HG03139 (cell line): ENCODE measurements around the gene USP7.

Experiments
- ATAC-seq: cut with Tn5 transposase; IDR thresholded peaks from one replicate; pipeline ENCODE4 v1.9.1; 2021; ENCODE audit not compliant: unreplicated experiment

USP7 gene

DNA sequence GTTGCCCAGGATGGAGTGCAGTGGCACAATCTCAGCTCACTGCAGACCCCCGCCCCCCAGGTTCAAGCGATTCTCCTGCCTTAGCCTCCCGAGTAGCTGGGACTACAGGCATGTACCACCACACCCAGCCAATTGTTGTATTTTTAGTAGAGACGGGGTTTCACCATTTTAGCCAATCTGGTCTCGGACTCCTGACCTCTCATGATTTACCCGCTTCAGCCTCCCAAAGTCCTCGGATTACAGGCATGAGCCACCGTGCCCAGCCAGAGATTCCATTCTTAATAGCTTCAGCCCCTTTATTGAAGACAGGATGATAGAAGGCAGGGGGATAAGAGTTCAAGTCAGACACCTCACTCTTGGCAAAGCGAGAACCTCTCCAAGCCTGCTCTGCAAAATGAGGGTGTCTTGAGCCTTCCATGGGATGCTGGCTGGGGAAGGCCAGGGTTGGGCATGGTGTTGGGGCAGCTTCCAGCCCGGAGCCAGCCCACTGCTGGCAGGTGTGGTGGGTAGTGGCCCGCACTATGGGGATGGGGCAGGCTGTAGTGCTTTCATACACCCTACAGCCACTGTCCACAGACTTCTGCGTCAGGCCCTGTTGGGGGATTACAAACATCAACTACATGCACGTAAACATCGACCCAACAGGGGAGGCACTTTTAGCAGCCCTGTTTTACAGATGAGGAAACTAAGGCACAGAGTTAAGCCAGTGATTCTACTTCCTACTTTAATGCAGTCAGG, 98.4 kb downstream of the USP7 start:
- no peak for ATAC-seq

DNA sequence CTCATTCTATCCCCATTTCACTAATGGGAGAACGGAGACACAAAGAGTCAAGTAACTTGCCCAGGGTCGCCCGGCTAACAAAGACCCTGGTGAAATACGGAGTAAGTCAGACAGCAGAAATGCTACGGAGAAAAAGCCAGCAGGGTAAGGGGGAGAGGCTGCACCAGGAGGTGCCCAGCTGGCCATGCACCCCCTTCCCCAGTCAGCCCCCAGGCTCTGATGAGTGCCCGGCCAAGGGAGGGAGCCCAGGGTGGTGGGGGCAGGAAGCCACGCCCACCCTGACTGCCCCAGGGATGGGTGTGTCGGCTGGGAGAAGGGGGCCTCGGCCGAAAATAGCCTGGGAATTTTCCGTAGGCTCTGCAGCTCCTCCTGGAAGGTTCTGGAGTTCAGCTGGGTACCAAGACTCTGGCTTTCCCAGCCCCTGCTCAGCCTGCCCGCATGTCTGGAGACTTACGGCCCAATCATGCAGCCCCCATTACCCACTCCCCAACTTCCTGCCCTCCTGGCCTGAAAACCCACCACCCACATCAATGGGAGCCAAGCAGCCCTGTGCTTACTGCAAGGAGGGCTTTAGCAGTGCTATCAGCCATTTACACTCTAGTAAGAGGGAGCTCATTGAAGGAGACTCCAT, 99.1 kb downstream of the USP7 start:
- no peak for ATAC-seq

GRCh38 chr16:8863594-8864424, 99.9 kb downstream of the USP7 start:
- no peak for ATAC-seq

DNA sequence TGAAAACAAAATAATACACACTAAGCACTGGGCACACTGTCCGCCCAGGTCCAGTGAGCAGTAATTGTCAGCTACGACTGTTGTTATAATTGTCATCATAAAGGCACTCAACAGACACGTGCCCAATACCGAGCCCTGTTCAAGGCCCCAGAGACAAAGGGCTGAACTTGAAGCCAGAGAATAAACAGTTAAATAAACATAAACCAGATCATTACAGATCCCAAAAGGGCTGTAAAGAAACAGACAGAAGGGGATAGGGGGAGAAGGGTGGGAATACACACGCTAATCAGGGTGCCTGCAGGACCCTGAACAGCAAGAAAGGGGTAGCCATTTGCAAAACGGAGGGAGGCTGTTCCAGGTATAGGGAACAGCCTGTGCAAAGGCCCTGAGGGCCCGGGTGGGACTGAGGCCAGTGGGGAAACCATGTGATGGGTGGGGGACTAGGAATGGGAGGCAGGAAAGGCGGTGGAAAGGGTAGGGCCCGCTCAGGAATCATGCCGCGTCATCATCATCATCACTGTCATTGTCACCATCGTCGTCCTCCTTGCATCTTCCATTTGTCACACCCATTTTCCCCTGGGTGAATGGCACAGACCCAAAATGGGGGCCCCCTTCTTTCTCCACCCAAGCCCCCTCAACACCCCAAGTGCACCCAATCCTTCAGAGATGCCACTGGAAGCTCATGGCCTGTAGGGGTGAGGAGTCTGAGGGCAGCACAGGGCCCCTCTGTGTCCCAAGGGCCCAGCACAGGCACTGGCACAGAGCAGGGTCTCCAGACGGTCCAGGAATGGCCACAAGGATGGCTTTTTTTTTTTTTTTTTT, 101.2 kb downstream of the USP7 start:
- ATAC-seq: no peak

- ATAC-seq: no peak
Measured at GRCh38 chr16:8861563-8862308, 102.0 kb downstream of the USP7 start.

DNA sequence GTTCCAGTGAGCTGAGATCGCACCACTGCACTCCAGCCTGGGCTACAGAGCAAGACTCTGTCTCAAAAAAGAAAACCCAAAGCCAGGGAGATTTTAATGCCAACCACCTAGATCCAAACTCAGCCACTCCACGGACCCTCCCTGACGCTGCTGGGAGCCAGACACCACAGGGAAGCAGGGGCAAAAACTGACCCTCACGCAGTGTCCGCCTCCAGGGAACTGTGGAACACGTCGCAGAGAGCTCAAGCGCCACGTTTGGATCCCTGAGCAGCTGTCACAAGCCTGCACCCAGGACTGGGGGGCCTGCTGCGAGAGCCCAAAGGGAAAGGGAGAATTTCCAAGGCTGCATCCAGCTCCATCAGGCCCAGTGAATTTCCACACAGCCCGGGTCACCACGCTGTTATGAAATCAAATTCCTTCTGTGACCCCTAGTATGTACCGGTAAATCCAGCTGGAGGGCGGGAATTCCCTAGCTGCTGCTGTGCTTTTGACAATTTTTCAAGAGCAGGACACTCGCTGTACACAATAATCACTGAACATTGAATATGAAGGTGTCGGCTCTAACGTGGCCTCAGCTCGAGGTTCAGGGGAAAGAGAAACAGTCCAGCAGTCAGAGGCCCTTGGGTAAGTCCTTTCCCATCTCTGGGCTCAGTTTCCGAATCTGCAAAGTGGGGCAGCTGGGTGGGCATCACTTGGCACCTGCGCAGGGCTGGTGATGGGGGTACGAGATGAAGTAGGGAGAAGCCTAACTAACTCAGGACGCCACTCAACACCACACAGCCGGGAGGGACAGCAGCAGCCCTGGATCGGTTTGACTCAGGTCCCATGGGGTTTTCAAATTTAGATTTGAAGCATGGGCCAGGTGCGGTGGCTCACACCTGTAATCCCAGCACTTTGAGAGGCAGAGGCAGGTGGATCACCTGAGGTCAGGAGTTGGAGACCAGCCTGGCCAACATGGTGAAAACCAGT, 103.5 kb downstream of the USP7 start:
- no peak for ATAC-seq

GRCh38 chr16:8858994-8859912, 104.5 kb downstream of the USP7 start:
- ATAC-seq: no peak

- ATAC-seq: no peak
Measured at GRCh38 chr16:8855972-8856371, 107.7 kb downstream of the USP7 start.

DNA sequence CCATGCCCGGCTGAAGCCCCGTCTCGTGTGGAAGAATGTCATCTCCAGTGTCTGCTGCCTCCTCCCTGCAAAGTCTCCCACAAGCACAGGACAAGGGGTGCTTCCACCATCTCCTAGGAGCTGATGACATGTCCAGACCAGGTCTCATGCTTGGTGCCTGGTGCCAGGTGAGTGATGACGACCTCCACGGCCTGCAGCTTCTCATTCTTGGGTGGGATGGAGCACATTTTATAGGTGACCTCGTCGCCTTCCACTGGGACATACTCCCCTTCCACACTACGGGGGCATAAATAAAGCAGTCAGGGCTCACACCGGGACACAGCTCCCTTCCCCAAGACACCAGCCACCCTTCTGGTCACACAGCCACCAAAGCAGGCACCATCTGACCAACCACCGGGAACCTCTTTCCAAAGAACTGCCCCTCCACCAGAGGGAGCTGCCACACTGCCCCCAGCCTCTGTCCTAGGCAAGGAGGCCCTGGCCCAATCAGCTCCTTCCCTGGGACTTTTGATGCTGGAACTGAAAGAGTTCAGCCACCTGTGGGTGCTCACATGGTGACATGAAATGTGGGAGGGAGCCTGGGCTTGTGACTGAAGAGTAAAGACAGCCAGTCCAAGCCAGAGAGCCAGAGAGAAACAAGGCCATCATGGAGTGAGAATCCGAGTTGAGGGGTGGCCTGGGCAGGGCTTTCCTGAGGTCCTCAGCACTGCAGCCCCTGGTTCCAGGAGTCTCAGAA, 108.5 kb downstream of the USP7 start:
- ATAC-seq: no peak

GRCh38 chr16:8854298-8854948, 109.3 kb downstream of the USP7 start:
- ATAC-seq: no peak

- no peak for ATAC-seq
Measured at GRCh38 chr16:8853611-8854010, 110.1 kb downstream of the USP7 start.

GRCh38 chr16:8853150-8853549, 110.6 kb downstream of the USP7 start:
- ATAC-seq: no peak

- no peak for ATAC-seq
Measured at GRCh38 chr16:8852534-8852933, 111.2 kb downstream of the USP7 start.

DNA sequence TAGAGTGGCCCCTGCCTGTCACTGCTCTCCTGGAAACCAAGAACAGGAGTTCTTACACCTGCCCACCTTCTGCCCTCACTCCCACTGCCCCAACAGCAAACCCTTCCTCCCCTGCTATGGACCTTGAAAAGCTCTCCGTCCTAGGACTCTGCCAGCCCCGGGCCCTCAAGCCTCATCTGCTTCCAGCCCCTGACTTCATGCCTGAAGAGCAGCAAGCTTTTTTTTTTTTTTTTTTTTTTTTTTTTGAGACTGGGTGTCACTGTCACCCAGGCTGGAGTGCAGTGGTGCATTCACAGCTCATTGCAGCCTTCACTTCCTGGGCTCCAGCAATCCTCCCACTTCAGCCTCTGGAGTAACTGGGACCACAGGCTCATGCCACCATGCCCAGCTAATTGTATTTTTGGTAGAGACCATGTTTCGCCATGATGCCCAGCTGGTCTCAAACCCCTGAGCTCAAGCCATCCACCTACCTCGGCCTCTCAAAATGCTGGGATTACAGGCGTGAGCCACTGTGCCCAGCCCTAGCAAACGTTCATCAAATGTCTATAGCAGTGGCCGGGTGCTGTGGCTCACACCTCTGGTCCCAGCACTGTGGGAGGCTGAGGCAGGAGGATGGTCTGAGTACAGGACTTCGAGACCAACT, 111.8 kb downstream of the USP7 start:
- no peak for ATAC-seq

DNA sequence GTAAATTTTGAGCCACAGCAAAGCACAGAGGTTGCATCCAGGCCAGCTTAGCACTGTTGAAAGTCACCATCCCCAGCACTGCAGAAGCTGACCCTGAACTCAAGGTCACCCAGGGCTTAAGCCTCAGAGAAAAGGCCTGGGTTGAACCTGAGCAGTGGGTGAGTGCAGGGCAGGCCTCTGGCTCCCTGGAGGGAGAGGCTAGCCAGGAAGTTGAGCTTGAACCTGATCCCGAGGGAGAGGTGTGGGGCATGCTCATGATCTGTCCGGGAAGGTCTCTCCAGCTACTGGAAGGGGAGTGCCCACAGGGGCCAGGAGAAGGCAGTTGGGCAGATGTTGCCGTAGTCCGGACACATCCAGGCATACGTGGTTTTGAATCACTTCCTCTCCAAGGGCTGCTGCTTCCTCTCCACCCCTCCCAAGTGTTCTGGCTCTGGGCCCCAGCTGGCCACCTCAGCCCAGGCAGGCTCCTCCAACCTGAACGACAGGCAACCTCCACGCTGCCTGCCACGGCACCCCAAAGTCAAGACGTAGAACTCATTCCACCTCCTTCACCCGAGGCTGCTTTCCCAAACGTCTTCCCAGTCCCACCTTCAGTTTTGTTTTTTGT, 113.3 kb downstream of the USP7 start:
- ATAC-seq: no peak

GRCh38 chr16:8849411-8850011, 114.2 kb downstream of the USP7 start:
- no peak for ATAC-seq
